ENCODE data around the gene NR1H2.

GRCh38 chr19:50329146-50329925 is 46.9 kb upstream of the NR1H2 start, which contains the start of gene KCNC3:
- TF ChIP-seq, protein P1, sequence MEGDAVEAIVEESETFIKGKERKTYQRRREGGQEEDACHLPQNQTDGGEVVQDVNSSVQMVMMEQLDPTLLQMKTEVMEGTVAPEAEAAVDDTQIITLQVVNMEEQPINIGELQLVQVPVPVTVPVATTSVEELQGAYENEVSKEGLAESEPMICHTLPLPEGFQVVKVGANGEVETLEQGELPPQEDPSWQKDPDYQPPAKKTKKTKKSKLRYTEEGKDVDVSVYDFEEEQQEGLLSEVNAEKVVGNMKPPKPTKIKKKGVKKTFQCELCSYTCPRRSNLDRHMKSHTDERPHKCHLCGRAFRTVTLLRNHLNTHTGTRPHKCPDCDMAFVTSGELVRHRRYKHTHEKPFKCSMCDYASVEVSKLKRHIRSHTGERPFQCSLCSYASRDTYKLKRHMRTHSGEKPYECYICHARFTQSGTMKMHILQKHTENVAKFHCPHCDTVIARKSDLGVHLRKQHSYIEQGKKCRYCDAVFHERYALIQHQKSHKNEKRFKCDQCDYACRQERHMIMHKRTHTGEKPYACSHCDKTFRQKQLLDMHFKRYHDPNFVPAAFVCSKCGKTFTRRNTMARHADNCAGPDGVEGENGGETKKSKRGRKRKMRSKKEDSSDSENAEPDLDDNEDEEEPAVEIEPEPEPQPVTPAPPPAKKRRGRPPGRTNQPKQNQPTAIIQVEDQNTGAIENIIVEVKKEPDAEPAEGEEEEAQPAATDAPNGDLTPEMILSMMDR (conservative IDR thresholded peaks at IDR 0.05 in 1 of 2, IDR thresholded peaks at IDR 0.05 in 1 of 2; ENCODE audit: low read depth in 1 of 2, low read length in 2 of 2), result no peak
- TF ChIP-seq EZH2 (IDR thresholded peaks at IDR 0.05; ENCODE audit: low read length, missing control alignments), result no peak
